ENCODE results near the gene HUS1B. TPM values are rescaled to one million over a fixed set of nuclear protein-coding genes. Genes with fewer than 3 reads are reported as not detected.
"Not testable (repeated sequence)": the region's sequence is repeated elsewhere in the genome, so short reads cannot be mapped to it uniquely, and the experiment has no call there.

HUS1B gene
- total RNA-seq, 1 donor from 2014 or later: 3.3 TPM

DNA sequence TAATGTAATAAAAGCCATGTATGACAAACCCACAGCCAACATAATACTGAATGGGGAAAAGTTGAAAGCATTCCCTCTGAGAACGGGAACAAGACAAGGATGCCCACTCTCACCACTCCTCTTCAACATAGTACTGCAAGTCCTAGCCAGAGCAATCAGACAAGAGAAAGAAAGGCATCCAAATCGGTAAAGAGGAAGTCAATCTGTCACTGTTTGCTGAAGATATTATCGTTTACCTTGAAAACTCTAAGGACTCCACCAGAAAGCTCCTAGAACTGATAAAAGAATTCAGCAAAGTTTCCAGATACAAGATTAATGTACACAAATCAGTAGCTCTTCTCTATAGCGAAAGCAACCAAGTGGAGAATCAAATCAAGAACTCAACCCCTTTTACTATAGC lies 6.9 kb upstream of the HUS1B start:
- H3K27me3 Mint-ChIP-seq; H3K4me3 Mint-ChIP-seq; DNase-seq; H3K9me3 Mint-ChIP-seq; intact Hi-C loops (cut with micrococcal nuclease); H3K27ac Mint-ChIP-seq: not testable (repeated sequence)
- Mint-ChIP-seq H3K4me1 (peaks cover 58% of the 10 kb centered on the region), H3K36me3 (ENCODE audit: low read depth) (peaks cover 21% of the 10 kb centered on the region)

DNA sequence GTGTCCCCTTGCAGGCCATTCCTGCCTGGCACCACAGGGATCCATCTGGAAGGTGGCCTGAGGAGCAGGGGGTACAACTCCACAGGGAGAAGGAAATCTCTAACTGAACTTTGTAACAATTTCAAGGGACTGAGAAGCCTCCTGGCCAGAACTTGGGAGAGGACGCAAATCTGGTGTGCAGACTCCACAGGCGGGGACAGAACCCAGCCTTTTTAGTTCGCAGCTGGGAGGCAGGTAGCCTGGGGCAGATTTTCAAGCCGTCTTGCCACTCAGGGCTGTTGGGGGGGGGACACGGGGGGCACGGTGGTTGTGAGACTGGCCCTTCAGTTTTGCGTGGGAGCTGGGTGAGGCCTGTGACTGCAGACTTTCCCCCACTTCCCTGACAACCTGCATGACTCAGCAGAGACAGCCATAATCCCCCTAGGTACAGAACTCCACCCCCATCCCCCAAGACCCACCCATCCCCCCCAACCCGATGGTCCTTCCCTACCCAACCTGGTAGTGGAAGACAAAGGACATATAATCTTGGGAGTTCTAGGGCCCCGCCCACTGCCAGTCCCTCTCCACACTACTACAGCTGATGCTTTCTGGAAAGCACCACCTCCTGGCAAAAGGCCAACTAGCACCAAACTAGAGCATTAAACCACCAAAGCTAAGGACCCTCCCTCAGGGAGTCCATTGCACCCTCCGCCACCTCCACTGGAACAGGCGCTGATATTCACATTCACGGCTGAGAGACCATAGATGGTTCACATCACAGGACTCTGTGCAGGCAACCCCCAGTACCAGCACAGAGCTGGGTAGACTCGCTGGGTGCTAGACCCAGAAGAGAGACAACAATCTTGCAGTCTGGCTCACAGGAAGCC lies 3.0 kb upstream of the HUS1B start:
- H3K4me3 Mint-ChIP-seq: peak overlapping the region; percentile 39
- H3K27me3 Mint-ChIP-seq: no peaks in the 10 kb centered on the region
- peaks cover 53% of the 10 kb centered on the region for H3K4me1 Mint-ChIP-seq
- peaks cover 15% of the 10 kb centered on the region for H3K36me3 Mint-ChIP-seq (ENCODE audit: low read depth)
- no peaks in the 10 kb centered on the region for H3K9me3 Mint-ChIP-seq
- no peak overlapping the region for H3K27ac Mint-ChIP-seq
- intact Hi-C loops (cut with micrococcal nuclease): no loop called here
- peak; percentile 63 for DNase-seq

DNA sequence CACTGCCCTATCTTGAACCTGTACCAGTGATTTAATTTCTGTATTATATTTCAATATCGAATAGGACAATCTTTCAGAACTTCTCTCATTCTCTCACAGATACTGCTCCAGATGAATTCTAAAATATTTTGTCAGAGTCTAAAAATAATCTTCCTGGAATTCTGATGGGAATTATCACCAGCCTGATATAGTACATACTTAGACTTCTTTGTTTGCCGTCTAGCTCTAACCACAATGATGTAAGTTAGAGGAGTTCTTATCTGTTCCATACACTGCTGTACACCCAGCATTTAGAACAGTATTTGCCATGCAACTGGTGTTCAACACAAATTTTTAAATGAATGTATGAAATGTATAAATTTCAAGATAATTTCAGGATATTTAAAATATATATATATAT lies 1.3 kb upstream of the HUS1B start:
- Mint-ChIP-seq H3K36me3 (ENCODE audit: low read depth) (peaks cover 19% of the 10 kb centered on the region), H3K27ac (no peak overlapping the region), H3K27me3 (no peaks in the 10 kb centered on the region), H3K4me1 (peaks cover 44% of the 10 kb centered on the region), H3K4me3 (no peak overlapping the region), H3K9me3 (no peaks in the 10 kb centered on the region)
- intact Hi-C loops (cut with micrococcal nuclease): no loop called here
- DNase-seq: no peak

DNA sequence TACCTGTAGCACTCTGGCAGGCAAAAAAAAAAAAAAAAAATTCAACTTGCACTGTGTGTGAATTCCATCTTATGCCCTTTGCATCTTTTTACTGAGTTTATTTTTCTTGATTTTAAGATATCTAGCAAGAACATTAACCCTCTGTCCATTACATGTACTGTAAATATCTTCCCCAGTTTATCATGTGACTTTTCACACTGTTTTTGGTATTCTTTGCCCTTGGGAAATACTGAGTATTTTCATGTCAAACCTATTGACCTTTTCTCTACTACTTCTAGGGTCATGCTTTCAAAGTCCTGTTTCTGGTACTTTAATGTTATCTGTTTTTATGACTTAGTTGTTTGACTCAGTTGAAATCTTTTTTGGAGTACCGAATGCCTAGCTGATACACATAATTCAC lies 843 bp upstream of the HUS1B start:
- Mint-ChIP-seq H3K4me1 (peaks cover 44% of the 10 kb centered on the region), H3K36me3 (ENCODE audit: low read depth) (peaks cover 19% of the 10 kb centered on the region), H3K27me3 (no peaks in the 10 kb centered on the region), H3K9me3 (no peaks in the 10 kb centered on the region), H3K27ac (no peak overlapping the region), H3K4me3 (no peak overlapping the region)
- intact Hi-C loops (cut with micrococcal nuclease): no loop called here
- DNase-seq: no peak

DNA sequence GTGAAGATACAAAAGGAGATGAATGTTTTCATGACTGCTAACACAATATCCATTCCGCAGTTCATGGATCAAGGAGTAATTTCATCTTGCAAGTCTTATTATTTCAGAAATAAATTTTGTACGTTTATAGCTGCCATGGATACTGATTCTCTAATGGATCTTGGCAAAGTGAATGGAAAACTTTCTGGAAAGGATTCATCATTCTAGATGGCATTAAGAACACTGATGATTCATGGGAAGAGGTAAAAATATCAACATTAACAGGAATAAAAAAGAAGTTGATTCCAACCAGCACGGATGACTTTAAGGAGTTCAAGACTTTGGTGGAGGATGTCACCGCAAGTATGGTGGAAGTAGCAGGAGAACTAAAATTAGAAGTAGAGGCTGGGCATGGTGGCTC lies 2.8 kb downstream of the HUS1B start:
- no peak overlapping the region for H3K27ac Mint-ChIP-seq
- no peaks in the 10 kb centered on the region for H3K27me3 Mint-ChIP-seq
- no peaks in the 10 kb centered on the region for H3K9me3 Mint-ChIP-seq
- intact Hi-C loops (cut with micrococcal nuclease): no loop called here
- no peak overlapping the region for H3K4me3 Mint-ChIP-seq
- H3K36me3 Mint-ChIP-seq (ENCODE audit: low read depth): peaks cover 17% of the 10 kb centered on the region
- DNase-seq: no peak
- peaks cover 16% of the 10 kb centered on the region for H3K4me1 Mint-ChIP-seq

DNA sequence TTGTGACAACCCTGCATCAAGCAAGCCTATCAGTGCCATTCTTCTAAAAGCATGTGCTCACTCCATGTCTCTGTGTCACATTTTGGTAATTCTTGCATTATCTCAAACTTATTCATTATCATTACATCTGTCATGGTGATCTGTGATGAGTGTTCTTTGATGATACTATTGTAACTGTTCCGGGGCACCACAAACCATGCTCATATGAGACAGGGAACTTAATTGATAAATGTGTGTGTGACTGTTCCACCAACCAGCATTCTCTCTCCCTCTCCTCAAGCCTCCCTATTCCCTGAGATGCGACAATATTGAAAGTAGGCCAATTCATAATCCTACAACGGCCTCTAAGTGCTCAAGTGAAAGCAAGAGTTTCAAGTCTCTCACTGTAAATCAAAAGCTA lies 4.0 kb downstream of the HUS1B start:
- Mint-ChIP-seq H3K4me3 (no peak overlapping the region), H3K27me3 (no peaks in the 10 kb centered on the region), H3K27ac (no peak overlapping the region), H3K4me1 (peaks cover 9% of the 10 kb centered on the region), H3K9me3 (no peaks in the 10 kb centered on the region), H3K36me3 (ENCODE audit: low read depth) (peaks cover 16% of the 10 kb centered on the region)
- no peak for DNase-seq
- intact Hi-C loops (cut with micrococcal nuclease): no loop called here

DNA sequence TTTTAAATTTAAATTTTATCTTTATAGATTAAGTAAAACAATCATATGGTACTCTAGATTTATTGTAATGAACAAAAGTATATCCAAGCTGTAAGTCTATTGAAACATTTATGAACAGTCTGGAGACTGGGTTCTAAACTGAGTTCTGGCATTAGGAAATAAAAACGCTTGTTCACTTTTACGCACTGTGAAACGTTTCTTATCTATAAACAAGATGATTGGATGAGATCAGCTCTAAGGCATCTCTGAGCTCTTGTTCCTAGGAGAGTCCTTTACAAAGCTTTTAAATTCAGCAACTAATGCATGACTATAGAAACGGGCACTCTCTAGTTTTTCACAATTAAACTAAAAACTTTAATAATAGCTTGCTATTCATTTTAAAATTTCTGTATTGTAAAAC lies 6.8 kb downstream of the HUS1B start:
- no peak for DNase-seq
- Mint-ChIP-seq H3K4me1 (peaks cover 14% of the 10 kb centered on the region), H3K27me3 (no peaks in the 10 kb centered on the region), H3K4me3 (no peak overlapping the region), H3K27ac (no peak overlapping the region), H3K9me3 (no peaks in the 10 kb centered on the region), H3K36me3 (ENCODE audit: low read depth) (peaks cover 10% of the 10 kb centered on the region)
- intact Hi-C loops (cut with micrococcal nuclease): no loop called here

DNA sequence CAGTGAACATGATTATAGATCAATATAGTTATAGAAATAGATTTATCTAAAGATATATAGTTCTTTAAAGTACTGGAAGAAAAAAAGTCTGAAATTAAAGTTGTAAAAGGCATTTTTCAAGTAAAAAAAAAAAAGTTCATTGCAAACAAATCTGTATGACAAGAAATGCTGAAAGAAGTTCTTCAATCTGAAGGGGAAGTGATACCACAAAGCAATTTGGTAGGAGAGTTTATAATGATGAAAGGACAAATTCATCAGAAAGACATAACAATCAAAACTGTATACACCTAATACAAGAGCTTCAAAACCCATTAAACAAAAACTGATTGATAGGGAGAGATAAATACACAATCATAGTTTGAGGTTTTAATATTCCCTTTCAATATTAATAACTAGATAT lies 14.1 kb downstream of the HUS1B start:
- intact Hi-C loops (cut with micrococcal nuclease): no loop called here
- H3K4me3 Mint-ChIP-seq: no peak overlapping the region
- H3K9me3 Mint-ChIP-seq: peaks cover 4% of the 10 kb centered on the region
- H3K27ac Mint-ChIP-seq: no peak overlapping the region
- DNase-seq: no peak
- H3K36me3 Mint-ChIP-seq (ENCODE audit: low read depth): peaks cover 6% of the 10 kb centered on the region
- no peaks in the 10 kb centered on the region for H3K27me3 Mint-ChIP-seq
- H3K4me1 Mint-ChIP-seq: peaks cover 7% of the 10 kb centered on the region

DNA sequence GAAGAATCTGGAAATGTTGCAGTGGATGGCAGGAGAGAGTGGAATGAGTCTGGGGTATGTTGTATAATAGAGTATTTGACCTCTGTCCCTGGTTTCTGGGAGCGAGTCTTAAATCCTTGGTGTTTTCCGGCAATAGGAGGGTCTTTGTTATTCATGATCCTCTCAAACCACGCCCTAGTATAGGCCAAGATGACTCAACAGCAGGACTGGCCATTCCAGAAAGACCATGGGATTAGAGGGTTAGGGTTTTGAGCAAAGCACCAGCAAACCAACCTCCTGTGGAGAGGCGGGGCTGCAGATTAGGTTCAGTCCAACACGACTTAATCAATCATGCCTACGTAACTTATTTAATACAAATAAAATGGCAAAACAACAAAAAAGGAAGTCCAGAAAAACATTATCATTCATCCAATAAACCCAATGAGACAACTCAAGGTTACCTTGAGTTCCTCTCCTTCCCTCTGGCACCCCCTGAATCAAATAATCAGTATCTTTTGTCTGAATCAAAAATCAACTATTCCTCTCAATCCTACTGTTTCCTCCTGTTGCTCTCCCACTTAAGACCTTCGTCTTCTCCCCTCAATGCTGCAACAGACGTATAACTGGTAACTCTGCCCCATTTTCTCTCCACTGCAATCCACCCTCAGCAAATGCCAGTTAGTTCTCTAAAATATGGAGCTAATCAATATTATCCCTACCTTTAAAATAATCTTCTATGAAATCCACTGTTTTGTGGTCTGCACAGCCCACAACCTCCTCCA lies 15.5 kb downstream of the HUS1B start:
- Mint-ChIP-seq H3K4me3 (no peak overlapping the region), H3K27ac (no peak overlapping the region), H3K9me3 (peaks cover 4% of the 10 kb centered on the region), H3K27me3 (no peaks in the 10 kb centered on the region), H3K36me3 (ENCODE audit: low read depth) (peaks cover 16% of the 10 kb centered on the region), H3K4me1 (peaks cover 11% of the 10 kb centered on the region)
- intact Hi-C loops (cut with micrococcal nuclease): no loop called here
- DNase-seq: no peak

DNA sequence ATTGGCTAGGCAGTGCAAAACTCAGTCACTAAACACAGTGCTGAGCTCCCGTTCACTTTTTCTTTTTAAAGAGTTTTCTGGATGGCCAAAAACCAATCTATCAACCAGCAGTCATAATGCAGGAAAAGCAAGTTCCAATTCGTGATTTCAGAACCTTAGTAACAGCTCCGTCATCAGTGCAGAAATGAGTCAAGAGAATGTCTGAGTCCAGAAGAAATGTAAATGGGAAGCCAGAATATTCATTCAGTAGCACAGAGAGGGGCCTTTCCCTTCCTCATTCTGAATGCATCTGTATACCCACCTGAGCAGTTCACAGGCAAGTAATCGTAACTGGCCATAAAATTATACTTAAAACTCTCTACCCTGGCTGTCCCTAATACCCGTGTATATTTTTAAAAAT lies 20.4 kb downstream of the HUS1B start:
- intact Hi-C loops (cut with micrococcal nuclease): loop anchor here (2.0 kb wide), 1 partner anchor 48 kb away; no protein-coding TSS in a partner anchor
- DNase-seq: no peak
- Mint-ChIP-seq H3K36me3 (ENCODE audit: low read depth) (peaks cover 31% of the 10 kb centered on the region), H3K4me1 (peaks cover 7% of the 10 kb centered on the region), H3K4me3 (no peak overlapping the region), H3K27me3 (no peaks in the 10 kb centered on the region), H3K27ac (no peak overlapping the region), H3K9me3 (no peaks in the 10 kb centered on the region)

DNA sequence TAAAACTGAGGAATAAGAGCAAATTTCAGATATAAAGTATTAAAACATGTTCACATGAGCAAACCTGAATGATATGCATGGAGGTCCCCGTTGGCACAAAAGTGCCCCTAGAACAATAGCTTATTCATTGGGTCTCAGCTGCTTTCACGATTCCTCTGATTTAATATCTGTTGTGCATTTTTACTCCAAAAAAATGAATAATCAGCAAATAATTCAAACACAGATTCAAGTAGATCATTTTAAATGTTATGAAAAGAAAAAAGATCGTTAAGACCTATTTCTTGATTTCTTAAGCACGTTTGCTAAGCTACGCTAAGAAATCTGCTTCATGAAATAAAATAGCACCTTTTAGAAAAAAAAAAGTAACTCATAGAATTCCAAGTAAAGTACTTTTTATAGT lies 21.7 kb downstream of the HUS1B start:
- H3K27ac Mint-ChIP-seq: no peak overlapping the region
- peaks cover 32% of the 10 kb centered on the region for H3K36me3 Mint-ChIP-seq (ENCODE audit: low read depth)
- no peak overlapping the region for H3K4me3 Mint-ChIP-seq
- no peaks in the 10 kb centered on the region for H3K9me3 Mint-ChIP-seq
- H3K4me1 Mint-ChIP-seq: peaks cover 7% of the 10 kb centered on the region
- no peaks in the 10 kb centered on the region for H3K27me3 Mint-ChIP-seq
- intact Hi-C loops (cut with micrococcal nuclease): no loop called here
- no peak for DNase-seq

DNA sequence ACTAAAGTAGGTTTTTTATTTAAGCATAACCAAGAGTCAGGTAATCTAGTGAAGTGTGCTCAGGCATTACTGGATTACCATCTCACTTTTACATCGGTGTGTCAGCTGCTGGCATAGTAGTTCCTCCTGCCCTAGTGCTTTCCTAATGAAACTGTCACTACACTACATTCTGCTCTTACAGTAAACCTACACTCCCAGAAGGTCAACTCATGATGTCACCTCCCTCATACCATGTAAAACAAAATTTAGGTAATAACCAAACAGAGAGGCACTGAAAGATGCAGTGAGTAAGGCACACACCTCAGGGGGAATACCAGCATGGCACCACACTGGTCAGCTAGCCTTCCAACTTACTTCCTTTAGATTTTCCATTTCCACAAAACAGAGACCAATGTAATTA lies 23.3 kb downstream of the HUS1B start:
- peaks cover 38% of the 10 kb centered on the region for H3K36me3 Mint-ChIP-seq (ENCODE audit: low read depth)
- no peaks in the 10 kb centered on the region for H3K9me3 Mint-ChIP-seq
- no peak for DNase-seq
- intact Hi-C loops (cut with micrococcal nuclease): no loop called here
- peaks cover 13% of the 10 kb centered on the region for H3K4me1 Mint-ChIP-seq
- H3K4me3 Mint-ChIP-seq: no peak overlapping the region
- no peak overlapping the region for H3K27ac Mint-ChIP-seq
- H3K27me3 Mint-ChIP-seq: no peaks in the 10 kb centered on the region

DNA sequence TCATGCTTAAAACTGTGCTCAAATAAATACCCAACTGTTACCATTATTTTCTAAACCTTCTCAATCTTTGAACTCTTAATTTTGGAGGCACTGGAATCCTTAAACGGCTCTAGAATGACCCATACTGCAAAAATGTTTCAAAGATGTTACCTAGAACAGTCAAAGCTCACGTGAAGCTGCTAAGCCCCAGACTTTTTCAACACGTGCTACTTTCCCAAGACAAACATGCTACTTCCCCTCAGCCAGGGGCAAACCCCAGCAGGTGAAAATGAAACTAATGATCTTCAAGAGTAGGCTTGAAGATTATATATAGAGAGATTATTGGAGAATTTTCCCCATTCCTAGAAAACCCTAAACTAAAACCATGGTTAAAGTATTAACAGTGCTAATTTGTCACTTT lies 28.1 kb downstream of the HUS1B start:
- Mint-ChIP-seq H3K4me1 (peaks cover 19% of the 10 kb centered on the region), H3K36me3 (ENCODE audit: low read depth) (peaks cover 32% of the 10 kb centered on the region), H3K9me3 (no peaks in the 10 kb centered on the region), H3K27ac (no peak overlapping the region), H3K27me3 (no peaks in the 10 kb centered on the region), H3K4me3 (no peak overlapping the region)
- DNase-seq: peak; percentile 58
- intact Hi-C loops (cut with micrococcal nuclease): no loop called here

DNA sequence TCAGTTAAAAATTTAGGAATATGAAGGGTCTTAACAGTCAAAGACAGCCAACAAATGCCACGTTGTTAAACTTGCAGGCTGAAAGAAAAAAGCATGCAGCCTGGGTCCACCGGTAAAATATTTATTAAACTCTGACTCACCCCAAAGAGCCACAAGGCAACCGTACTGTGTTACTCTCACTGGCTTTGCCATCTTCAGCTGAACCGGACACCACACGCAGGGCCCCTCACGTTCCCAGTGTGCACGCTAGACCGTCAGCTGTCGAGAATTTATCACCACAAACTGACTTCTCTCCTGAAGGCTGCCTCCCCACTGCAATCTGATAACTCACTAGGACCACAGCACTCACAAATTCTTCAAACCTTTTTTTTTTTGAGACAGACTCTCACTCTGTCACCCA lies 30.7 kb downstream of the HUS1B start:
- Mint-ChIP-seq H3K36me3 (ENCODE audit: low read depth) (peaks cover 26% of the 10 kb centered on the region), H3K27me3 (no peaks in the 10 kb centered on the region), H3K4me1 (peaks cover 19% of the 10 kb centered on the region), H3K27ac (no peak overlapping the region), H3K4me3 (no peak overlapping the region), H3K9me3 (no peaks in the 10 kb centered on the region)
- intact Hi-C loops (cut with micrococcal nuclease): no loop called here
- peak; percentile 36 for DNase-seq

Measured in activated CD4-positive, alpha-beta T cell treated with anti-CD3 and anti-CD28 coated beads, Interleukin-2, amount 10 ng/mL, durations not matched to agents 24 days and 14 days (primary cell).